ENCODE data around the gene KRTAP10-12. TPM values are rescaled to one million over a fixed set of nuclear protein-coding genes. Genes with fewer than 3 reads are reported as not detected.

The KRTAP10-12 gene
- total and polyA plus RNA-seq, 10 of the 15 experiments (the other 5 are each of a cell fraction or from before 2014, with no cell fraction given) = not detected

GRCh38 chr21:44730028-44730395 lies 33.0 kb downstream of the KRTAP10-12 start:
- WGBS (ENCODE audit: insufficient coverage, insufficient replicate concordance, low lambda C conversion rate, missing lambda C conversion rate) = 23% methylated on average over 7 of the region's 7 CpGs
- H2AFZ ChIP-seq (ENCODE audit: control insufficient read depth, low read depth, low read length) = no peak overlapping the region
- TF ChIP-seq RELB (IDR thresholded peaks at IDR 0.05; ENCODE audit: low read depth) (no peak), CTCF (IDR thresholded peaks at IDR 0.05 in 2 of 3, conservative IDR thresholded peaks at IDR 0.05 in 1 of 3; ENCODE audit: control insufficient read depth in 2 of 3, extremely low read depth in 1 of 3, insufficient read depth in 1 of 3, low read depth in 3 of 3, low read length in 3 of 3) (no peak), POU2F2 (IDR thresholded peaks at IDR 0.05; ENCODE audit: borderline replicate concordance, low read depth, low read length) (no peak), JUNB (IDR thresholded peaks at IDR 0.05) (no peak), ATF3 (IDR thresholded peaks at IDR 0.05; ENCODE audit: borderline replicate concordance, extremely low read depth, low read depth, low read length) (no peak), ZNF207 (IDR thresholded peaks at IDR 0.05; ENCODE audit: borderline replicate concordance) (no peak), GATAD2B (conservative IDR thresholded peaks at IDR 0.05; ENCODE audit: low read depth) (no peak), BCLAF1 (IDR thresholded peaks at IDR 0.05) (no peak), BACH1 (IDR thresholded peaks at IDR 0.05; ENCODE audit: borderline replicate concordance) (no peak)
- ChIA-PET CTCF (no interaction called here), SMC1A (ENCODE audit: uncharacterized antibody, unreplicated experiment) (no interaction called here), POLR2A (no interaction called here), RAD21 (ENCODE audit: unreplicated experiment) (interaction anchor here (1.7 kb wide), 1 partner anchor 63 kb away, joined by 3 read pairs; no protein-coding TSS in a partner anchor)
- H3K36me3 ChIP-seq (ENCODE audit: control insufficient read depth in 2 of 2, insufficient read depth in 2 of 2, low read length in 1 of 2) = no peaks in the 10 kb centered on the region
- no peaks in the 10 kb centered on the region for H3K9me3 ChIP-seq (replicated peaks; ENCODE audit: control insufficient read depth, insufficient read depth, low read length)
- H3K4me1 ChIP-seq (ENCODE audit: control insufficient read depth, insufficient read depth, low read length) = no peaks in the 10 kb centered on the region
- H4K20me1 ChIP-seq (ENCODE audit: control insufficient read depth, insufficient read depth) = no peaks in the 10 kb centered on the region
- no peak overlapping the region for H3K4me3 ChIP-seq
- DNase-seq (ENCODE audit: low read depth, low spot score) (no peak), FAIRE-seq (no peak), ATAC-seq (no peak)
- intact Hi-C loops (cut with micrococcal nuclease; ENCODE audit: unreplicated experiment) (no loop called here), in situ Hi-C loops (cut with MboI) (no loop called here)
- no peaks in the 10 kb centered on the region; a peak in 1 of 4 replicates for H3K27me3 ChIP-seq (replicated peaks in 1 of 2; ENCODE audit: control insufficient read depth in 2 of 2, insufficient read depth in 2 of 2, low read length in 1 of 2)
- no peak overlapping the region for H3K27ac ChIP-seq (ENCODE audit: control insufficient read depth, insufficient read depth)
- no peak overlapping the region for H3K9ac ChIP-seq (ENCODE audit: control insufficient read depth, insufficient read depth, low read length)
- BruUV-seq (replicated peaks) = no TSS peak
- H3K79me2 ChIP-seq (ENCODE audit: control insufficient read depth, insufficient read depth, low read length) = no peaks in the 10 kb centered on the region
- no peak overlapping the region for H3K4me2 ChIP-seq (ENCODE audit: control insufficient read depth, insufficient read depth)
